K562 treated with DMSO at 1 percent for 48 hours (cell line): ENCODE results near the gene LGR4. TPM values are rescaled to one million over a fixed set of nuclear protein-coding genes. Genes with fewer than 3 reads are reported as not detected.

Experiments
- total RNA-seq: library from RNA; unstranded; fragments of 300-600 nt; gene quantifications from 2 replicates; pipeline ENCODE4 v1.2.3, GENCODE V29; 2022; ENCODE audit warnings: low replicate concordance; ENCODE audit errors: extremely low read depth

Gene LGR4
- not detected in 2 replicates for total RNA-seq

GRCh38 chr11:27472398-27473016 lies at the start of gene LGR4:
LGR4 (minus strand) TSS chr11:27472790; CDS start chr11:27472302, 488 bp downstream.

GRCh38 chr11:27506200-27507182 lies 33.9 kb upstream of the LGR4 start, which contains the start of gene LIN7C:
LIN7C (minus strand) TSS chr11:27506769; CDS start chr11:27506752, 17 bp downstream.

GRCh38 chr11:27362749-27363575 lies 109.6 kb downstream of the LGR4 start, which contains the start of gene CCDC34:
CCDC34 (minus strand) TSS chr11:27363215; CDS start chr11:27363194, 21 bp downstream.

Other genes with a start within 250 kb of the LGR4 start
- gene CCDC34, start 109.6 kb downstream of the LGR4 start, total RNA-seq = not detected in 2 replicates
- gene LIN7C, start 34.0 kb upstream of the LGR4 start, total RNA-seq = not detected in 2 replicates
- not detected in 2 replicates for gene BDNF, start 227.7 kb upstream of the LGR4 start, total RNA-seq